T-helper 17 cell (primary cell): ENCODE results near the gene EVX2. TPM values are rescaled to one million over a fixed set of nuclear protein-coding genes. Genes with fewer than 3 reads are reported as not detected.

Source experiments
- ATAC-seq: fragments of 150-1000 bp; cut with Tn5 transposase; 2 replicates; pipeline ENCODE4 v1.10.0; 2021; ENCODE audit warnings: mild to moderate bottlenecking, moderate library complexity
- DNase-seq, 3 donors: peaks; one replicate each; pipeline versions ENCODE4 v3.0.0 to v3.0.0-alpha.2; 2020 to 2021
- H3K9me3 ChIP-seq: one replicate; pipeline ENCODE4 v1.7.0; 2013; ENCODE audit warnings: low read length, mild to moderate bottlenecking; ENCODE audit not compliant: control insufficient read depth, poor library complexity, severe bottlenecking
- H3K27ac Mint-ChIP-seq: one replicate; pipeline ENCODE4 v1.8.0; 2022; ENCODE audit warnings: mild to moderate bottlenecking, moderate library complexity, mixed read lengths
- H3K27me3 Mint-ChIP-seq: one replicate; pipeline ENCODE4 v1.8.0; 2022; ENCODE audit warnings: mixed read lengths
- H3K36me3 Mint-ChIP-seq: one replicate; pipeline ENCODE4 v1.8.0; 2022; ENCODE audit warnings: low read depth, mixed read lengths
- H3K4me1 Mint-ChIP-seq: one replicate; pipeline ENCODE4 v1.8.0; 2022; ENCODE audit warnings: mild to moderate bottlenecking, mixed read lengths
- H3K4me3 Mint-ChIP-seq: one replicate; pipeline ENCODE4 v1.8.0; 2022; ENCODE audit warnings: mild to moderate bottlenecking, moderate library complexity, mixed read lengths
- total RNA-seq, 4 donors: library from RNA in 2 of 4; stranded (reverse) in 2 of 4; gene quantifications; one replicate each; pipeline ENCODE4 v1.2.3 and lab custom pipeline; 2022 to 2026

EVX2 gene
- total RNA-seq, 2 donors from 2014 or later, result not detected

DNA sequence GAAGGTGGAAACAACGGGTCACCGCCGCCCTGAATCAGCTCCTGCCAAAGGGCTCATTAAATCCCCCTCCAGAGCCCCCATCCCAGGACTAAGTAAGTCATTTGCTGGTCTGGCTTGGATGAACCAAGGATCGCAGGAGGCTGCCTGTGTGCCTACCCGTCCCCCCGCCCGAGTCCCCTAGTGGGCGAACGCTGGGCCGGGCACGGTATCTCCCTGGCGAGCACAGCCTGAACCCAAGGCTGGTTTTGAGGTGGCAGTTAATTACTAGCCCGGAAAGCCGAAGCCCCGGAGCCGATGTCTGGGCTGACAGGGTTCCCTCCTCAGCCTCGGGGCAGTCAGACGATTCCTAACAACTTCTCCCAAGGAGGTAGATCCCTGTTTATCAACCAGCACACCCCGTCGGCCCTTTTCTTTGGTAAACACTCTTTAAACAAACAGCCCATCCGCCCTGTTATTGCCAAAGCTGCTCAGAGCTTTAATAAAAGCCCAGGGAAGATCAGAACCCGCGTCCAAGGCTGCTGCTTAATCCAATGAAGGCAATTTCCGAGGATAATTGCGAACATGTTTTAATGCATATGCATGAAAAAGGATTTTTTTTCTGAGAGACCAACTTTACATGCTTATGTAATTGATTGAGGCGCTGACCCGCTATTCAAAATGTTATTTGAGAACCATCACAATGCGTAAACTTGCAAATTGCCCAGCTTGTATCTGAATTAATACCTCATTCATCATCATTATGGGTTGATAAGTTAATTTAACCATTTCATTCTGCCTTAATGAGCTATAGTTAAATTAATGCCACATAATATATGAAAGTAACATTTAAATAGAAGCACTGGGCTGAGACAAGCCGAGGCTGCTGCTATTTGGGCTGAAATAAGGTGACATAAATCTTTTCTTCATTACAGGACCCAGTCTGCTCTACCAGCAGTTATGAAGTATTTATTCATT lies 10.5 kb downstream of the EVX2 start:
- DNase-seq, result no peak
- H3K27ac Mint-ChIP-seq, result no peak overlapping the region
- H3K4me1 Mint-ChIP-seq, result no peaks in the 10 kb centered on the region
- peaks cover 4% of the 10 kb centered on the region for H3K9me3 ChIP-seq
- peaks cover 84% of the 10 kb centered on the region for H3K27me3 Mint-ChIP-seq
- no peak overlapping the region for H3K4me3 Mint-ChIP-seq
- peaks cover 3% of the 10 kb centered on the region for H3K36me3 Mint-ChIP-seq
- no peak for ATAC-seq

DNA sequence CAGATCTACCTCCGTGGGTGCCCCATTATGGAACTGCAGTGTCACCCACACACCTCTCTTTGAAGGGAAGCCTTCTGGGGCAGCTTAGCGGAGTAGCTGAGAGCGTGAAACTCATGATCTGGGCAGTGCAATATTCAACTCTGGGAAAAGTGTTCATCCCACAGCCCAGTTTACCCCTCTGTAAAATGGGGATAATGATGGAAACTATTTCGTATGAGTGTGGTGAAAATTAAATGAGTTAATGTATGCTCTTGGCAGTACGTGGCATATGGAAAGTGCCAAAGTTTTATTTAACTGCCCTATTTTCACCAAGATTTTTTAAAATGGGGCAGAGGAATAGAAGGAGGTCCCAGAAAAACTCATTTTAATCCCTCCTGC lies 11.5 kb downstream of the EVX2 start:
- peaks cover 91% of the 10 kb centered on the region for H3K27me3 Mint-ChIP-seq
- no peak for ATAC-seq

DNA sequence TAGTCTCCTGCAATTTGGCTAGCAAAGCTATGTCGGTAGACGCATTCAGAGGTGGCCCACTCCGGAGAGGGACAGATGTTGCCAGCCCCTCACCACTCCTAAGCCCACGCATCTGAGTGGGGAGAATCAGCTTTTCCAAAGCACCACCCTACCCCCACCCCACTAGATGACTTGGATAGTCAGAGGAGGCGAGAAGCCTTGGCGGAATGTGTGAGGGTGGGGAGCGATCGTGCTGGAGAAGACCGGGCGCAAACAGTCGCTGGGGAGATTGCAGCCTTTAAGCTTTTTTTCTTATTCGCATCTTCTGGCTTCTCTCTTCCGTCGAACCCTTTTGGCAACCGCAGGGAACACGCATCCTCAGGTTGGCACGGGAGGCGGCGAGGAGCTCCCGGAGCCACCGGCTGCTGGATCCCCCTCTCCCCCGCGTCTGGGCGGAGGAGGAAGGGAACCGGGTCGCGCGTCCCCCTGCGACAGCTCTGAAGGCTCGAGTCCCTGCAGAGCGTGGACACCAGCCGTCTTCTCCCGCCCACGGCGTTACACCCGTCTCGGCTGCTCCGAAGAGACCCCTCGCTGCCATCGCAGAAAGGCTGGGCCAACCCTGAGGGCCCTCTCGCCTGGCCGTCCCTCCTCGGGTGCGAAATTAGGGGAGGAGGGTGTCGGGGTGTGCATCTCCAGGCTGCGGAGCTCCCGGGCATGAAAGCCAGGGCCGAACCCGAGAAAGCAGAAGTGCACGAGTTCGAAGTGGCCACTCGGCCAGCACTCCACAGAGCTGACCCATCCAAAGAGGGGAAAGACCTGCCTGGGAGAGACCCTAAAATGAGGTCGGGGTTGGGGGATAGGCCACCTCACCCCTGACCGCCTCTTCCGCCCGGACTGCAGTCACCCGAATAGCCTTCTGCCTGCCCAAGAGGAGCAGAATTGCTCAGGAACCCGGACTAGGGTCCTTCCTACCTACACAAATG lies 12.2 kb downstream of the EVX2 start:
- H3K9me3 ChIP-seq, result peaks cover 2% of the 10 kb centered on the region
- Mint-ChIP-seq H3K27me3 (peaks cover 90% of the 10 kb centered on the region), H3K4me3 (no peak overlapping the region), H3K27ac (no peak overlapping the region), H3K36me3 (peaks cover 3% of the 10 kb centered on the region), H3K4me1 (no peaks in the 10 kb centered on the region)
- no peak for DNase-seq
- ATAC-seq, result no peak

More for the DNA sequence above, 11.5 kb downstream of the EVX2 start:
- peaks cover 2% of the 10 kb centered on the region for H3K9me3 ChIP-seq
- Mint-ChIP-seq H3K4me1 (no peaks in the 10 kb centered on the region), H3K4me3 (no peak overlapping the region), H3K36me3 (peaks cover 3% of the 10 kb centered on the region), H3K27ac (no peak overlapping the region)
- DNase-seq, result no peak

DNA sequence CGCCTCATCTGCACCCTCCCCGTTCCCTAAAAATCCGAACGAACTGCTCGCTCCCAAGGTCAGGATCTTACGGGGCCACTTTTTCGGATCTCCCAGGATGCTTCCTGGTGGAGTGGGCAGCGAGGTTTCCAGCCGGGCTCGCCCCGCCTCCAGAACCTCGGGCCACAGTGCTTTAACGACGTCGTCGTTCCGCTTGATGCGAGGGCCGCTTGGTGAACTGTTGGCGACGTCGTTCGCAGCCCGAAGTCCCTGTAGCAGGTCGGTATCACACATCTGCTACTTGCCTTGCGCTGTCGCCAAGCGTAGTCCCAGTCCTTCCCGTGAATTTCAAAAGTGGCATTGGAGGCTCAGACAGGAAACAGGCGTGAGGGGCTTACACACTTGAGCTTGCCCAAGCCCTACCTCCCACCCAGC lies 15.3 kb downstream of the EVX2 start:
- peaks cover 2% of the 10 kb centered on the region for H3K9me3 ChIP-seq
- Mint-ChIP-seq H3K4me1 (no peaks in the 10 kb centered on the region), H3K27me3 (peaks cover 91% of the 10 kb centered on the region), H3K36me3 (peaks cover 3% of the 10 kb centered on the region), H3K4me3 (peak overlapping the region; percentile 45), H3K27ac (no peak overlapping the region)
- no peak for ATAC-seq
- DNase-seq, result no peak

DNA sequence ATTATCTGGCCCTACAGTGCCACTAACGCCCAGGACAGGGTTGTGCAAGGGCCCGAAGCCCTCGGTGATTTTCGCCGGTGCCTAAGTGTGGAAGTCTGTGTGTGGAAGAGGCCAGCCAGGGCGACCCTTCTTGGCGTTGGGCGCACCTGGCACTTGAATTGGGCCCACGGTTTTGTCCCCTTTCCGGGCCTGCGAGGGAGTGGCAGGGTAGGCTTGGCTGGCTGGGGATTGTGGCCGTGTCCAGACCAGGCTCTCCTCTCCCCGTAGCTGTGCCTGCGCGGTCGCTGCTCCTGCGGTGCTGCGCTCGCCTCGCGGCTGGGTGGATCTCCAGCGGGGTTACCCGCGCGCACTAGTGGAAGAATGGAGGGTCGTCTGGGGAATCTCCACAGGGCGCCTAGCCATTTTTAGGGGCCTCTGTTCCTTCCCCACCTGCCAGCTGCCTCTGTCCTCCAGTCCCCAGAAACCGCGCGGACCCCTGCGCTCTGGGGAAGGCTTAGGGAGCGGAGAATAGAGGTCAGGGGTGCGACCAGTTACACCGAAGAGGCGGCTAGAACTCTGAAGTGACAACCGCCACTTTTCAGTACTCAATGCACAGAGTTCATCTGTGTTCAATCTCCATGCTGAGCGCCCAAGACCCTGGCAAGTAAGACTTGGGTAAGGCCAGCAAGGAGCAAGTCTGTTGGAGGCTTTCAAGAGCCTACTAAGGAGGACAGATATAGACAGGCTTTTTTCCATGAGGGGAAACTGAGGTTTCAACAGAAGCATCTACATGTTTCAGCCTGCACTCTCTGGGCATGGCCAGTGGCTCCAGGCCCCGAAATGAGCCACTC lies 16.0 kb downstream of the EVX2 start:
- peaks cover 3% of the 10 kb centered on the region for H3K36me3 Mint-ChIP-seq
- H3K4me3 Mint-ChIP-seq, result peak overlapping the region; percentile 45
- H3K9me3 ChIP-seq, result peaks cover 2% of the 10 kb centered on the region
- ATAC-seq (no peak), DNase-seq (no peak)
- peaks cover 87% of the 10 kb centered on the region for H3K27me3 Mint-ChIP-seq
- no peak overlapping the region for H3K27ac Mint-ChIP-seq
- no peaks in the 10 kb centered on the region for H3K4me1 Mint-ChIP-seq

DNA sequence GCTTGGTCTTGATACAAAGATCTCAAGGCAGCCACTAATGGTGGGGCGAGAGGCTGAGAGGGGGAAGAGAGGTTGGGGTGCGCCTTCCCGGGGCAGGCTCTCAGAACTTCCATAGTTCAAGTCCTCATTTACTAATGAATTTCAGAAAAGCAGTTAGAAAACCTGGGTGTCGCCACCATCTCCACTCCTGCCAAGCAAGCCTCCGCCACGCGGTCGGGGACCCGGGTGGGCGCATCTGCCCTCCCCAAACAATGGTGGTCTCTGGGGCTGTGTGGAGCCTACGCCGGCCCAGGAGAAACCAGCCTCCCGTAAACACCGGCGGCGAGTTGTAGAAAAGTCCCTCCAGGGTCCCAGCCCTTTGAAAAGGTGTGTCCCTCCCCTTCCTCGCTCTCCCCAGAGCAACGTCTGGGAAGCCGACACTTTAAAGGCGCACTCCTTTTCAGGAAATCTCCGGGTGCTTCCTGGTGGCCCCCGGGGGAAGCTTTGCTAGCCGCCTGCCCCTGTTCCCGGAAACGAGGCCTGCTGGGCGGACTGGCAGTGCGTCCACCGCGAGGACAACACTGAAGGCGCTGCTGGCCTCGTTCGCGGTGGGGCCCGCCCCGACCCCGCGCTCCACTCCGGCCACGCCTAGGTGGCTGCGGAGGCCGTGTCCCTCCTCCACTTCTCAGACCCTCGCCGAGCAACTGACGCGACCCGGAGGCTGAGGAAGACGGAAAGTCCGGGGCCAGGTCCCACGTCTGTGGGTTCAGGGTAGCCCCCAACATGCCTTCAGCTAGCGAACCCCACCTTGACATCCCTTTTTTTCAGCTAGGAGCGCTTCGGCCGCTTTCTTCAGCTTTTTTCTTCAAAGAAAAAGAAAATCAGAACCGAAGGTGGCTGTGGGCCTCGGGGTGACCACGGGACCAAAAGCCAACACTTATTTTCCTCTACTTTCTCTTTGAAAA lies 16.8 kb downstream of the EVX2 start:
- Mint-ChIP-seq H3K4me3 (peak overlapping the region; percentile 43), H3K36me3 (peaks cover 3% of the 10 kb centered on the region)

GRCh38 chr2:176063958-176064357 lies 19.8 kb downstream of the EVX2 start:
- Mint-ChIP-seq H3K27ac (no peak overlapping the region), H3K36me3 (no peaks in the 10 kb centered on the region), H3K27me3 (peaks cover 79% of the 10 kb centered on the region), H3K4me1 (no peaks in the 10 kb centered on the region), H3K4me3 (no peak overlapping the region)
- DNase-seq (no peak), ATAC-seq (no peak)
- no peaks in the 10 kb centered on the region for H3K9me3 ChIP-seq

More for the DNA sequence above, 16.8 kb downstream of the EVX2 start:
- peaks cover 2% of the 10 kb centered on the region for H3K9me3 ChIP-seq
- Mint-ChIP-seq H3K4me1 (no peaks in the 10 kb centered on the region), H3K27me3 (peaks cover 87% of the 10 kb centered on the region), H3K27ac (no peak overlapping the region)
- ATAC-seq (no peak), DNase-seq (no peak)

GRCh38 chr2:176056406-176056805 lies 27.4 kb downstream of the EVX2 start:
- H3K9me3 ChIP-seq, result no peaks in the 10 kb centered on the region
- Mint-ChIP-seq H3K27ac (no peak overlapping the region), H3K36me3 (no peaks in the 10 kb centered on the region), H3K4me3 (no peak overlapping the region), H3K4me1 (no peaks in the 10 kb centered on the region), H3K27me3 (peaks cover 74% of the 10 kb centered on the region)
- DNase-seq (no peak), ATAC-seq (no peak)

GRCh38 chr2:176039375-176039774 lies 44.4 kb downstream of the EVX2 start:
- no peak for ATAC-seq
- H3K27me3 Mint-ChIP-seq, result peaks cover 35% of the 10 kb centered on the region
- H3K4me1 Mint-ChIP-seq, result peaks cover 4% of the 10 kb centered on the region

DNA sequence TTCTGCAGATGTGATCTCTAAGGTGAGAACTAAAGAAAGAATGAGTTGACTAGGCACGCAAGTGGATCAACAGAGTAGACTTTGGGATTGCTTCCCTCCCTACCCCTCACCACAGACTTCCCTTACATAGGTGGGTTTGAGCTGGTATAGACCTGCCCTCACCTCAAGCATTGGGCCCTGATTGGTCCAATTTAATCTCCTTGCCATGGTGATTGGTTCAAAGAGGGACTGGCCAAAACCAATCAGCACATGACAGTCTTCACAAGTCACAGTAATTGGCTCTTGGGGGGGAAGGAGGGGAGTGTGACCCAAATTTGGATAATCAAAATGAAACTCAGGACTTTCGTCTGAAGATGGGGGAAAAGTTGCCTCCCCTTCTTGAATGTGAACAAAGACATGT lies 45.1 kb downstream of the EVX2 start:
- no peak overlapping the region for H3K27ac Mint-ChIP-seq
- no peaks in the 10 kb centered on the region for H3K36me3 Mint-ChIP-seq
- peaks cover 4% of the 10 kb centered on the region for H3K4me1 Mint-ChIP-seq
- H3K9me3 ChIP-seq, result no peaks in the 10 kb centered on the region
- H3K27me3 Mint-ChIP-seq, result peaks cover 38% of the 10 kb centered on the region
- DNase-seq (no peak), ATAC-seq (no peak)
- H3K4me3 Mint-ChIP-seq, result no peak overlapping the region

More at GRCh38 chr2:176039375-176039774, 44.4 kb downstream of the EVX2 start:
- Mint-ChIP-seq H3K27ac (no peak overlapping the region), H3K4me3 (no peak overlapping the region), H3K36me3 (no peaks in the 10 kb centered on the region)
- DNase-seq, result no peak
- no peaks in the 10 kb centered on the region for H3K9me3 ChIP-seq

GRCh38 chr2:176035013-176035691 lies 48.6 kb downstream of the EVX2 start:
- H3K9me3 ChIP-seq, result no peaks in the 10 kb centered on the region
- Mint-ChIP-seq H3K36me3 (no peaks in the 10 kb centered on the region), H3K27ac (no peak overlapping the region), H3K4me3 (no peak overlapping the region), H3K4me1 (peaks cover 4% of the 10 kb centered on the region), H3K27me3 (peaks cover 28% of the 10 kb centered on the region)
- no peak for DNase-seq
- ATAC-seq, result no peak
